Measurements from ENCODE around the gene PHF20.

DNA sequence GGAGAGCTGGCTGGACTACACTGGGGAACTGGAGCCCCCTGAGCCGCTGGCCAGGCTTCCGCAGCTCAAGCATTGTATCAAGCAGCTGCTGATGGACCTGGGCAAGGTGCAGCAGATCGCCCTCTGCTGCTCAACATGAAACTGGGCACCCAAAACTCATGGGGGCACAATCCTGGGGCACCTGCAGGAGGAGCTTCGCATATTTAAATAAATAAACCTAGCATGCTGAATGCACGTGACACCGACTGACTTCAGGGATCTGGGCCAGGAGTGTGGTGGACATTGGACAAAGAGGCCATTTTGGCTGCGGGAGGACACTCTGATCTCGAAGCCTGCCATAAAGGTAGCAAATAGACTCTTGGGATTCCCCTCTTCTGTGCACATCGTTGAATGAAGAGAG, 175.7 kb downstream of the PHF20 start:
- TF ChIP-seq, protein P1, sequence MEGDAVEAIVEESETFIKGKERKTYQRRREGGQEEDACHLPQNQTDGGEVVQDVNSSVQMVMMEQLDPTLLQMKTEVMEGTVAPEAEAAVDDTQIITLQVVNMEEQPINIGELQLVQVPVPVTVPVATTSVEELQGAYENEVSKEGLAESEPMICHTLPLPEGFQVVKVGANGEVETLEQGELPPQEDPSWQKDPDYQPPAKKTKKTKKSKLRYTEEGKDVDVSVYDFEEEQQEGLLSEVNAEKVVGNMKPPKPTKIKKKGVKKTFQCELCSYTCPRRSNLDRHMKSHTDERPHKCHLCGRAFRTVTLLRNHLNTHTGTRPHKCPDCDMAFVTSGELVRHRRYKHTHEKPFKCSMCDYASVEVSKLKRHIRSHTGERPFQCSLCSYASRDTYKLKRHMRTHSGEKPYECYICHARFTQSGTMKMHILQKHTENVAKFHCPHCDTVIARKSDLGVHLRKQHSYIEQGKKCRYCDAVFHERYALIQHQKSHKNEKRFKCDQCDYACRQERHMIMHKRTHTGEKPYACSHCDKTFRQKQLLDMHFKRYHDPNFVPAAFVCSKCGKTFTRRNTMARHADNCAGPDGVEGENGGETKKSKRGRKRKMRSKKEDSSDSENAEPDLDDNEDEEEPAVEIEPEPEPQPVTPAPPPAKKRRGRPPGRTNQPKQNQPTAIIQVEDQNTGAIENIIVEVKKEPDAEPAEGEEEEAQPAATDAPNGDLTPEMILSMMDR (IDR thresholded peaks at IDR 0.05) = no peak
- no peak for TF ChIP-seq POLR2A (IDR thresholded peaks at IDR 0.05)
